ENCODE measurements around the gene UPK1B.

Gene UPK1B

GRCh38 chr3:119228373-119229145, 55.2 kb downstream of the UPK1B start:
- TF ChIP-seq CTCF (IDR thresholded peaks at IDR 0.05; ENCODE audit: control insufficient read depth, insufficient read depth, low read depth, low read length, missing control alignments): no peak
- no peak for DNase-seq (ENCODE audit: low read depth)
- no peak overlapping the region for H3K4me3 ChIP-seq (ENCODE audit: control insufficient read depth, low read depth, low read length)

DNA sequence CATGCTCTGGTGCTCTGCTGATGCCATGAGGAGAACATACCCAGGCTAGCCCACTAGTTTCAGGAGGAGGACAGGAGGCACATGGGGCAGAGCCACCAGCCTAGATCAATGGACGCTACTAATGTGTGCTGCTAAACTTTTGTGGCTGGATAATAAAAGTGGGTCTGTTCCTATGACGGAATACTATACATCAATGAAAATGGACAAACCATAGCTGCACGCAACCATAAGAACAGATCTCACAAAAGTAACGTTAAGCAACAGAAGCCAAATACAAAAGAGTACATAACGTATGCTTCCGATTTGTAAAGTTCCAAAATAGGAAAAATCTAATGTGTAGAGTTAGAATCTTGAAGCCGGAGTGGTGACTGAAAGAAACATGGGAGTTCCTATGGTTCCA, 55.8 kb downstream of the UPK1B start:
- DNase-seq (ENCODE audit: low read depth): no peak
- no peak for TF ChIP-seq CTCF (IDR thresholded peaks at IDR 0.05; ENCODE audit: control insufficient read depth, insufficient read depth, low read depth, low read length, missing control alignments)
- H3K4me3 ChIP-seq (ENCODE audit: control insufficient read depth, low read depth, low read length): no peak overlapping the region

GRCh38 chr3:119230071-119230470, 56.7 kb downstream of the UPK1B start:
- no peak for DNase-seq (ENCODE audit: low read depth)
- TF ChIP-seq CTCF (IDR thresholded peaks at IDR 0.05; ENCODE audit: control insufficient read depth, insufficient read depth, low read depth, low read length, missing control alignments): no peak
- H3K4me3 ChIP-seq (ENCODE audit: control insufficient read depth, low read depth, low read length): no peak overlapping the region

- no peak for TF ChIP-seq CTCF (IDR thresholded peaks at IDR 0.05; ENCODE audit: control insufficient read depth, insufficient read depth, low read depth, low read length, missing control alignments)
- DNase-seq (ENCODE audit: low read depth): no peak
- no peak overlapping the region for H3K4me3 ChIP-seq (ENCODE audit: control insufficient read depth, low read depth, low read length)
Observed at GRCh38 chr3:119230745-119231144, 57.3 kb downstream of the UPK1B start.

DNA sequence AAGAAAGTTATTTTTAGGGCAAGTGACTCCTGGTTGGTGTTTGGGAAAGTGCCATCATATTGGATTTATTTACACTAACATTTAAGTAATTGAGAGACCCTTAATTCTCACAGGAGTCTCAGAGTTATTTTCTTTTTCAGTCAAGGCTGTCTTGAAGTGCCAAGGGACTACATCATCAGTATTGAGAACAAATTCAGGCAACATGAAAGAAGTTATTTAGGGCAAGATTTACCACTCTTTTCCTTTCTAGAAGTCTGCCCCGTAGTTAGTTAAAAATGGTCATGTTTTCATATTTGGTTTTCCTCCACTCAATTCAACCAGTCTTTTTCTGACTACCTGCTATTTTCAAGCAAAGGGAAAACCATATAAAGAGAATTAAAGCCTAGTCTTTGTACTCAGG, 61.2 kb downstream of the UPK1B start:
- no peak for TF ChIP-seq CTCF (IDR thresholded peaks at IDR 0.05; ENCODE audit: control insufficient read depth, insufficient read depth, low read depth, low read length, missing control alignments)
- no peak overlapping the region for H3K4me3 ChIP-seq (ENCODE audit: control insufficient read depth, low read depth, low read length)
- DNase-seq (ENCODE audit: low read depth): no peak

- DNase-seq (ENCODE audit: low read depth): peak; percentile 42
- TF ChIP-seq CTCF (IDR thresholded peaks at IDR 0.05; ENCODE audit: control insufficient read depth, insufficient read depth, low read depth, low read length, missing control alignments): no peak
- no peak overlapping the region for H3K4me3 ChIP-seq (ENCODE audit: control insufficient read depth, low read depth, low read length)
Observed at GRCh38 chr3:119235151-119235550, 61.8 kb downstream of the UPK1B start.
